ENCODE results near the gene CST3. TPM values are rescaled to one million over a fixed set of nuclear protein-coding genes. Genes with fewer than 3 reads are reported as not detected.

Gene CST3, protein sequence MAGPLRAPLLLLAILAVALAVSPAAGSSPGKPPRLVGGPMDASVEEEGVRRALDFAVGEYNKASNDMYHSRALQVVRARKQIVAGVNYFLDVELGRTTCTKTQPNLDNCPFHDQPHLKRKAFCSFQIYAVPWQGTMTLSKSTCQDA
- 84.1 and 226 TPM in 2 replicates for total RNA-seq

DNA sequence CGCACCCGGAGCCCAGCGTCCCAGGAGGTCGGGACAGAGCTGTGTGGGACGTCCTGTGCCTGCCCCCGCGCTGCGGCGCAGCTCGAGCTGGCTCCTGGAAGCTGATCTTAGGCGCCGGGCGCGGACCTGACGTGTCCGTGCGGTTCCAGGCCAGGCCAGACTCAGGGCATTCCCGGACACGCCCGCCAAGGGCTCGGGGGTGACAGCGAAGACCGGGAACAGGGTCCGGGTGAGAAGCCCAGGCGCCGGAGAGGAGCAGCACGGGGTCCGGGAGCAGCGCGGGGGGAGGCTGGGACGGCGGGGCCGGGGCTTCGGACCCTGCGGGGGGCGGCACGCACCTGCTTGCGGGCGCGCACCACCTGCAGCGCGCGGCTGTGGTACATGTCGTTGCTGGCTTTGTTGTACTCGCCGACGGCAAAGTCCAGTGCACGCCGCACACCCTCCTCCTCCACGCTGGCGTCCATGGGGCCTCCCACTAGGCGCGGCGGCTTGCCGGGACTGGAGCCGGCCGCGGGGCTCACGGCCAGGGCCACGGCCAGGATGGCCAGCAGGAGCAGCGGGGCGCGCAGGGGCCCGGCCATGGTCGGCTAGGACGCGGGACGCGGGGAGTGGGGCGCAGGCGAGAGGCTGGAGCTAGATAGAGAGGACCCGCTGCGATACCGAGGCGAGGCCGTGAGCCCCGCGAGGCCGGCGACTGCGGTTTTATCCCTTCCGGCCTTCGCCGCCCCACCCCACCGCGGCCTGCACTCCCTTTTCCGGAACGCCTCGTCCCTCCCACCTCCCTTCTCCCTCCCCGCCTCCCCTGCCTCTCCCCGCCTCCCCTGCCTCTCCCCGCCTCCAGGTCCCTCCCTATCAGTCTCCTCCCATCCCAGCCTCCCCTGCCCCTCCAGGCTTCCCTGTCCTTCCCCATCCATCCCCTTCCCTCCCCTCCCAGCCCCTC, at the start of gene CST3:
CST3 (minus strand) TSS at position 674 of the 940 bp plus-strand sequence; CDS start at position 581, 93 bp downstream.

GRCh38 chr20:23605867-23606651, 31.7 kb downstream of the CST3 start, which contains the start of gene CST9:
TSS of gene CST9 (minus strand) at chr20:23605917. CDS start at chr20:23605864, 53 bp downstream.

Other genes starting within 250 kb of the CST3 start
- gene NAPB, start 216.5 kb downstream of the CST3 start, total RNA-seq, result 10.6 and 13.0 TPM in 2 replicates
- not detected in 2 replicates for gene CSTL1, start 198.3 kb downstream of the CST3 start, total RNA-seq
- gene CST11, start 185.1 kb downstream of the CST3 start, total RNA-seq, result not detected in 2 replicates
- gene CST8, start 146.8 kb downstream of the CST3 start, total RNA-seq, result not detected in 2 replicates
- not detected in 2 replicates for gene CST9L, start 69.5 kb downstream of the CST3 start, total RNA-seq
- gene CST9, start 32.0 kb downstream of the CST3 start, total RNA-seq, result not detected in 2 replicates
- not detected in 2 replicates for gene CST4, start 51.1 kb upstream of the CST3 start, total RNA-seq
- gene CST1, start 113.0 kb upstream of the CST3 start, total RNA-seq, result not detected in 2 replicates
- gene CST2, start 188.8 kb upstream of the CST3 start, total RNA-seq, result 0.14 TPM in 1 of 2 replicates, not detected in the other
- not detected in 2 replicates for gene CST5, start 241.8 kb upstream of the CST3 start, total RNA-seq